Lower leg skin (tissue), 4 donors: ENCODE data around the gene RGSL1. TPM values are rescaled to one million over a fixed set of nuclear protein-coding genes. Genes with fewer than 3 reads are reported as not detected.
"Not testable (repeated sequence)": the region's sequence is repeated elsewhere in the genome, so short reads cannot be mapped to it uniquely, and the experiment has no call there.

ENCODE experiments used
- DNase-seq, 2 donors: peaks; one replicate each; pipeline ENCODE4 v3.0.0-alpha.2; 2019; ENCODE audit warnings: low spot score in 2 of 2
- H3K4me3 ChIP-seq: fragments of 200-600 bp; sonication (generic); 2 replicates; pipeline ENCODE4 v1.5.1; 2017; ENCODE audit warnings: mild to moderate bottlenecking, low read depth; ENCODE audit not compliant: poor library complexity, severe bottlenecking
- CTCF ChIP-seq, 3 donors: fragments of 450-650 bp; IDR thresholded peaks; one replicate each; pipeline ENCODE4 v1.5.1; 2016; ENCODE audit warnings: antibody characterized with exemption in 3 of 3, mild to moderate bottlenecking in 3 of 3, moderate library complexity in 2 of 3
- POLR2A ChIP-seq, 2 donors: fragments of 450-650 bp; IDR thresholded peaks; one replicate each; pipeline ENCODE4 v1.6.1; 2016 to 2017; ENCODE audit warnings: antibody characterized with exemption in 2 of 2, mild to moderate bottlenecking in 1 of 2, moderate library complexity in 1 of 2
- WGBS, 2 donors: methylation state at CpG; one replicate each; pipeline ENCODE4 v1.1.5; 2018; 5-methylcytosine and 5-hydroxymethylcytosine counted together
- intact Hi-C: fragments of 100-400 bp; cut with DNase I; formaldehyde crosslinking; loops from one replicate; pipeline ENCODE4 v1.15.0; 2023; ENCODE audit warnings: low total_unique reads
- total RNA-seq, 4 donors: library from RNA; depleted of rRNA; stranded (reverse); fragments of >200 nt; gene quantifications; one replicate each; pipeline ENCODE4 v1.1.0, GENCODE V29; 2016

RGSL1 gene
- total RNA-seq, 4 donors from 2014 or later: not detected

DNA sequence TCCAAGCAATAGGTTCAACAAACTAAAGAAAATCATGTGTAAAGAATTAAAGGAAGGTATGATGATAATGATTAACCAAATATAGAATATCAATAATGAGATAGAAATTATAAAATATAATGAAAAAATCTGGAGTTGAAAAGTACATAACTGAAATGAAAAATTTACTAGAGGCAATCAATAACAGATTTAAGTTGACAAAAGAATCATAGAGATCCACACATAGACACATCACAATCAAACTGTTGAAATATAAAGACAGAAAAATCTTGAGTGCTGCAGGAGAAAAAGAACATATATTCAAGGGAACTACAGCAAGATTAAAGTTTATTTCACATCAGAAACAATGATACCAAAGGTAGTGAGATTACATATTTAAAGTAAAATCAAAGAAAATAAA lies 75.4 kb downstream of the RGSL1 start:
- intact Hi-C loops: no loop called here
- no peak for DNase-seq
- no peak overlapping the region for H3K4me3 ChIP-seq
- TF ChIP-seq POLR2A (IDR thresholded peaks at IDR 0.05) (no peak), CTCF (IDR thresholded peaks at IDR 0.05) (no peak)

- TF ChIP-seq CTCF (IDR thresholded peaks at IDR 0.05) (no peak), POLR2A (IDR thresholded peaks at IDR 0.05) (no peak)
- no peak for DNase-seq
- no peak overlapping the region for H3K4me3 ChIP-seq
- intact Hi-C loops: no loop called here
- WGBS, 2 donors: 78 to 87% methylated on average over 2 of the region's 2 CpGs
These were observed 77.7 kb downstream of the RGSL1 start for GRCh38 chr1:182527680-182528079.

GRCh38 chr1:182528206-182528605 lies 78.3 kb downstream of the RGSL1 start:
- intact Hi-C loops, DNase-seq, H3K4me3 ChIP-seq: not testable (repeated sequence)
- WGBS, 2 donors: 80 to 82% methylated on average over 5 of the region's 5 CpGs

GRCh38 chr1:182533896-182534295 lies 84.0 kb downstream of the RGSL1 start:
- TF ChIP-seq CTCF (IDR thresholded peaks at IDR 0.05): no peak
- TF ChIP-seq POLR2A (IDR thresholded peaks at IDR 0.05): no peak
- 93 to 99% methylated on average over 2 of the region's 2 CpGs for WGBS, 2 donors

DNA sequence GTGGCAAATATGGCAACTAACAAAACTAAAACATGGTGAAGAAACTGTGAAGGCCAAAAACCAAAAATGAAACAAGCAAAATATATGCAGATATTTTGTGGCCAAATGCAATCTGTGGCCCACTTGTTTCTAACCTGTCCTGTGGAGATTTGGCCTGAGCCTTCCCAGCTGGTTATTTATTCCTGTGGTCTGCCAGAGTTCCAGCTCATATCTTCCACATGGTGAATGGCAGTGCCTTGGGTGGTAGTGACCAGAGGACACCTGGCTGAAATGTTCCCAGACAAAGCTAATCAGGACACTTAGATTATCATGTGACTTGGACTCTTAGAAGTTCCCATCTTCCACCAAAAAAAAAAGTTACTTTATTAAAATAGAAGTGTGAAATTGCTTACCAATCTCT lies 99.4 kb downstream of the RGSL1 start:
- intact Hi-C loops: no loop called here
- TF ChIP-seq POLR2A (IDR thresholded peaks at IDR 0.05) (no peak), CTCF (IDR thresholded peaks at IDR 0.05) (no peak)
- DNase-seq: no peak
- no peak overlapping the region for H3K4me3 ChIP-seq

More at GRCh38 chr1:182533896-182534295, 84.0 kb downstream of the RGSL1 start:
- DNase-seq: no peak
- intact Hi-C loops: no loop called here
- H3K4me3 ChIP-seq: no peak overlapping the region

DNA sequence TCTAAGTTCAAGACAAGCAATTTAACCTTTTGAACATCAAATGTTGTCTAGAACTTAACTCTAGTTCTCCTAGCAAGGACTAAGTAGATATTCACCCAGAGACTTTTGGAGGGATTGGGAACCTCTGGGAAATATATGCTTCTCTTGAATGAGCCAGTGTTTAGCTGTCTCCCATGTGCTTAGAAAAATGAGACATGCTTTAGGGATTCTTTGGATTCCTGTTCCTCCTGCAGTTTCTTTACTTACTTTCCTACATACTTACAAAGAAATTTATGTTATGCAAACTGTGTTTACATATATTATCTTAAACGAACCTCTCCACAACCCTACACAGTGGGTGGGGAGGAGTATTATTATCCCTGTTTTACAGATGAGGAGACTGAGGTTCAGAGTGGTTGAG lies 99.9 kb downstream of the RGSL1 start:
- no peak for DNase-seq
- 32 to 36% methylated on average over 1 of the region's 1 CpG for WGBS, 2 donors
- intact Hi-C loops: no loop called here
- TF ChIP-seq POLR2A (IDR thresholded peaks at IDR 0.05): no peak
- no peak for TF ChIP-seq CTCF (IDR thresholded peaks at IDR 0.05)
- H3K4me3 ChIP-seq: no peak overlapping the region
